Nephron progenitor cell (in vitro differentiated cells): ENCODE data around the gene CDYL2.

Source experiments
- DNase-seq: peaks from one replicate; pipeline ENCODE4 v3.0.0; 2021
- H3K27ac Mint-ChIP-seq: 2 replicates; pipeline ENCODE4 v1.8.0; 2021; ENCODE audit warnings: mild to moderate bottlenecking, moderate library complexity, mixed read lengths
- H3K27me3 Mint-ChIP-seq: 2 replicates; pipeline ENCODE4 v1.8.0; 2021; ENCODE audit warnings: mild to moderate bottlenecking, low read depth, mixed read lengths; ENCODE audit not compliant: poor library complexity
- H3K36me3 Mint-ChIP-seq: 2 replicates; pipeline ENCODE4 v1.8.0; 2021; ENCODE audit warnings: low read depth, mixed read lengths
- H3K4me1 Mint-ChIP-seq: 2 replicates; pipeline ENCODE4 v1.8.0; 2021; ENCODE audit warnings: mixed read lengths
- H3K4me3 Mint-ChIP-seq: 2 replicates; pipeline ENCODE4 v1.8.0; 2021; ENCODE audit warnings: mild to moderate bottlenecking, moderate library complexity, mixed read lengths
- H3K9me3 Mint-ChIP-seq: 2 replicates; pipeline ENCODE4 v1.8.0; 2021; ENCODE audit warnings: mild to moderate bottlenecking, moderate library complexity, mixed read lengths
- CTCF ChIP-seq: fragments of 200-600 bp; sonication (generic); IDR thresholded peaks from 2 replicates; pipeline ENCODE4 v1.5.0; 2021; ENCODE audit warnings: antibody characterized with exemption

Gene CDYL2

GRCh38 chr16:80640316-80640715 lies 164.1 kb downstream of the CDYL2 start:
- no peak overlapping the region for H3K27ac Mint-ChIP-seq
- no peak overlapping the region for H3K4me3 Mint-ChIP-seq
- H3K27me3 Mint-ChIP-seq, result peaks cover 9% of the 10 kb centered on the region
- no peaks in the 10 kb centered on the region for H3K4me1 Mint-ChIP-seq
- H3K36me3 Mint-ChIP-seq, result no peaks in the 10 kb centered on the region
- peaks cover 34% of the 10 kb centered on the region for H3K9me3 Mint-ChIP-seq
- no peak for DNase-seq
- TF ChIP-seq CTCF, result no peak

- no peak overlapping the region for H3K27ac Mint-ChIP-seq
Measured at GRCh38 chr16:80639636-80640035, 164.8 kb downstream of the CDYL2 start.

GRCh38 chr16:80637621-80638020 lies 166.8 kb downstream of the CDYL2 start:
- Mint-ChIP-seq H3K27me3 (peaks cover 9% of the 10 kb centered on the region), H3K27ac (no peak overlapping the region)
- no peak for TF ChIP-seq CTCF

More at GRCh38 chr16:80639636-80640035, 164.8 kb downstream of the CDYL2 start:
- no peak for DNase-seq
- TF ChIP-seq CTCF, result no peak
- Mint-ChIP-seq H3K36me3 (no peaks in the 10 kb centered on the region), H3K4me1 (no peaks in the 10 kb centered on the region), H3K27me3 (peaks cover 9% of the 10 kb centered on the region), H3K4me3 (no peak overlapping the region), H3K9me3 (peaks cover 37% of the 10 kb centered on the region)

GRCh38 chr16:80631581-80631980 lies 172.8 kb downstream of the CDYL2 start:
- Mint-ChIP-seq H3K4me1 (no peaks in the 10 kb centered on the region), H3K27ac (no peak overlapping the region), H3K9me3 (peaks cover 51% of the 10 kb centered on the region), H3K4me3 (no peak overlapping the region), H3K36me3 (no peaks in the 10 kb centered on the region), H3K27me3 (peaks cover 13% of the 10 kb centered on the region)
- TF ChIP-seq CTCF, result no peak
- no peak for DNase-seq

More at GRCh38 chr16:80637621-80638020, 166.8 kb downstream of the CDYL2 start:
- no peak overlapping the region for H3K4me3 Mint-ChIP-seq
- DNase-seq, result no peak
- no peaks in the 10 kb centered on the region for H3K4me1 Mint-ChIP-seq
- no peaks in the 10 kb centered on the region for H3K36me3 Mint-ChIP-seq
- H3K9me3 Mint-ChIP-seq, result peaks cover 43% of the 10 kb centered on the region

- Mint-ChIP-seq H3K27me3 (peaks cover 7% of the 10 kb centered on the region), H3K4me1 (no peaks in the 10 kb centered on the region), H3K9me3 (peaks cover 40% of the 10 kb centered on the region)
Measured at GRCh38 chr16:80628254-80628653, 176.1 kb downstream of the CDYL2 start.

More at GRCh38 chr16:80628254-80628653, 176.1 kb downstream of the CDYL2 start:
- no peak overlapping the region for H3K27ac Mint-ChIP-seq
- H3K4me3 Mint-ChIP-seq, result no peak overlapping the region
- no peak for DNase-seq
- H3K36me3 Mint-ChIP-seq, result no peaks in the 10 kb centered on the region
- TF ChIP-seq CTCF, result no peak
